ENCODE results near the gene TEC.
A peak's percentile ranks its signal among the peaks of the same experiment; 100 is the strongest.

The TEC gene

DNA sequence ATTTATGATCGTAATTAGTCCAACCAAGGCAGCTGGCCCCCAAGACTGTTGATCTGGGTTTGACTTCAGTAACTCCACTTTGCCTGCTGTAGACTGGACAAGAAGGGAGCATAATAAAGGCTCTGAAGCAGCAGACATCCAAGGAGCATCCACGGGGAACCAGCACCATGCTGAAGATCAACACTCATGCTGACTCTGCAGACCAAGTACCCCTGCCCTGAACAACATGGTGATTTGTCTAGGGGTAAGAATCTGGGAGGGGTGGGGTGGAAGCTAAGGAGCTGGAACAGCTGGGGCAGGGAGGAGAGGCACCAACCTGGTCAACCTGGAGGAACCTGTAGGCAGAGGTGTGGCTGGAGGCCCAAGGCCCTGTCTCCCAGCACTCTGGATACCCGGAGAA lies 2.1 kb downstream of the TEC start:
- DNase-seq: no peak

DNA sequence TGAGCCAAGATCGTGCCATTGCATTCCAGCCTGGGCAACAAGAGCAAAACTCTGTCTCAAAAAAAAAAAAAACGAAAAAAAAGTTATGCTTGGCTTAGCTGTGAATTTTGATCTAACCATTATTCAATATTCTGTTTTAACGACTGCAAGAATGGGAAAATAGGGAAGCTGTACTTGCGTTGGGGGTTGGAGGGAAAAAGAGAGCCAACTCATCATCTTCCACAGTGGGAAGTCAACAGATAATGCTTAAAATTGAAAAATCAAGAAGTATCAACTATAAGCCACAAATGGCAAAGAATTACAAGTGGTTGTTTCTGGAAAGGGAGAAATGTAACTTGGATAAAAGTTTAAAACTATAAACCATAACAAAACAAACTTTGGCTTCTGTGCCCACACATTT lies 2.9 kb downstream of the TEC start:
- DNase-seq: no peak

DNA sequence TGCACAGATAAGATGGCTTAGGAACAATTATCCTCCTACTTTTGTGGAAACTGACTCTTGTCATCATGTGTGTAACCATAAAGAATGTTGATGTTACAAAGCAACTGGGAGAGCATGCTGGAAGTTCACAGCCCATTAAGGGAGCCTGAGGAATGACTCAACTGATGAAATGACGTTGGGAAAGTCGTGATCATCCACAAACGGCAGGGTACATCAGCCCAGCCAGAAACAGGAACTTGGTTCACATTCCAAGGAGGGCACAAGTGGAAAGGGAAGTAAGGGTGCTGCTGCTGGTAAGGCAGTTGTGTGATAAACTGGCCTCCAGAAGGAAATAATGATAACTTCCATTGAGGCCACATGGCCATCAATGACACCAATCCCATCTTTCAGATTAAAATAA lies 6.7 kb downstream of the TEC start:
- DNase-seq: peak; percentile 13

DNA sequence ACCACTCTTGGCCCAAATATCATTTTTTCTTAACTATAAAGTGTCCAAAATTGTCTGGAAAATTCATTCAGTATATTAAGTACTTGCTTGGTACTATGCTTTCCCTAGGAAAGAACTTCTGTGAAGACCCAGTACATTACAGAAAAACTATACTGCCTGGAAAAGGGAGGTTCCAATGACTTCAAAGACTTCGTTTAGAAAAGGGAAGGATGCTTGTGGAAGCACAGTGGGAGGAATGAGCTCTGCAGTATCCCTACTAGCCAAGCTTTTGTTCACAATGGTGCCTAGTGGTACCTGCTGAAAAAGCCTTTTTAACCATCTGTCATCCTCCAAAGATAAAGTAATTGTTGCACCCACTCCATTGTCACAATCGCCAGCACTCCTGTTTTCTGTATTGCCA lies 7.2 kb downstream of the TEC start:
- no peak for DNase-seq

DNA sequence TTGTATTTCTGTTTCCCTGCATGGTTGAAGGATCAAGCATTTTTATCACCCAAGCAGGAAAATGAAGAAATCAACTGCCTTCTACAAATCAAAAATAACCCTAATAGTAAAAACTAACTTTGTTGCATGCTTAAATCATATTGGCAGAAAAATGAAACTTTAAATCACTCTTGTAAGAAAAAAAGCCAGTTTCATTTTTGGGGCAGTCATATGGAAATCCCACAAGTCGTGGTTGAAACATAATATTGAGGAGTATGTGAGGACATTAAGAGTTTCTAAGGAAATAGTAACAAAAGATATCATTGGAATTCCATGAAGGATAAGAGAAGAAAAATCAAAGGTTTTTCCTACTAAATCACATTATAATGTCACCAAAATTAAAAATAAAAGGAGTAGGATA lies 8.4 kb downstream of the TEC start:
- DNase-seq: no peak

DNA sequence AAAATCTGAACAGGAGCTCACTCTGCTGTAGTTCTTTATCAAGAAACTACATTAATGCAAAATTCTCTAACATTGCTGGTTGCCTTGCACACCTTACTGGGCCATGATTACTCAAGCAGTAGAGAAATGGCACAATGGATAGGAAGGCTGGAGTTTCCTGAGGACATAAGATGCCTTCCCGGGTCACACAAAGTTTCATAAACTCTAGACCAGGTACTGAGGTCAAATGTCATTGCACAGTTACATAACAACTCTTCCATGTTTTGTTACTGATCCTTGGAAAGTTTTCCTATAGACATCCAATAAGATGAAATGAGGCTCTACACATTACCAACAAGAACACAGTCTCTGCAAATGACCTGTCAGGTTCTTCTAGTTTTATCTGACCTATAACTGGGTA lies 9.9 kb downstream of the TEC start:
- no peak for DNase-seq

DNA sequence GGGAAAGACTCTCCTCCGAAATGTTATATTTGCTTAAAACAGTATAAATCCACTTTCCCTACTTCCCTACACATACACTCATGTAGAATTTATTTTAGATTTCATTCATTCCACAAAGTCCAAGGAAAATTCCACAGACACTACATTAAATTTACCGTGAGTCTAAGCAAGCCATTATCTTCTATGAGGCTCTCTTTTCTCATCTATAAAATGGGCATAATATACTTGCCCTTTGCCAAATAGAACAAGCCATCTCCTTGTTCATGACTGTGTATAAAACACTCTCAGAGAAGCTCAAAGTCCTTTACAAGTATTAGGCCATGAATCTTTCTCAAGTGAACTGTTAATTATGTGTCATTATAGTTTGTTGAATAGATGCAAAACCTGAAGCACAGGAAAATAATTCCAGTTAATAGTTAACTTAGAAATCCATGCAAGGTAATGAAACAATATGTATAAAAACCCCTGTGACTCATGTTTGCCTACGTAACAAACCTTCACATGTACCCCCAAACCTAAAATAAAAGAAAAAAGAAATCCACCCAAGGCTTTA lies 10.7 kb downstream of the TEC start:
- no peak for DNase-seq

DNA sequence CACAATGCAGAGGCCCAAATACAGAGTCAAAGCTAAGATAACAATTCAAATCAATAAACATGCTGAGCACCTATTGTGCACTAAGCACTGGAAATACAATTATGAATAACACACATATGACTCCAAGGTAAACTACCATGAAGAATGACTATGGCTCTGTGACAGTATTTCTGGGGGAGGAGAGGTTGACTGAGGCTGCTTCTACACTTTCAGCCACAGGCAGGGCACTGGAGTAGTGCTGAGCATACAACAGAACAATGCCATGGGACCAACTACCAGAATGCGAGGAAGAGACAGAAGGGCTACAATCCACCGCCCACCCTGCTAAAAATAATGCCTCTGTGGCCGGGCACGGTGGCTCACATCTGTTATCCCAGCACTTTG lies 13.7 kb downstream of the TEC start:
- no peak for DNase-seq

DNA sequence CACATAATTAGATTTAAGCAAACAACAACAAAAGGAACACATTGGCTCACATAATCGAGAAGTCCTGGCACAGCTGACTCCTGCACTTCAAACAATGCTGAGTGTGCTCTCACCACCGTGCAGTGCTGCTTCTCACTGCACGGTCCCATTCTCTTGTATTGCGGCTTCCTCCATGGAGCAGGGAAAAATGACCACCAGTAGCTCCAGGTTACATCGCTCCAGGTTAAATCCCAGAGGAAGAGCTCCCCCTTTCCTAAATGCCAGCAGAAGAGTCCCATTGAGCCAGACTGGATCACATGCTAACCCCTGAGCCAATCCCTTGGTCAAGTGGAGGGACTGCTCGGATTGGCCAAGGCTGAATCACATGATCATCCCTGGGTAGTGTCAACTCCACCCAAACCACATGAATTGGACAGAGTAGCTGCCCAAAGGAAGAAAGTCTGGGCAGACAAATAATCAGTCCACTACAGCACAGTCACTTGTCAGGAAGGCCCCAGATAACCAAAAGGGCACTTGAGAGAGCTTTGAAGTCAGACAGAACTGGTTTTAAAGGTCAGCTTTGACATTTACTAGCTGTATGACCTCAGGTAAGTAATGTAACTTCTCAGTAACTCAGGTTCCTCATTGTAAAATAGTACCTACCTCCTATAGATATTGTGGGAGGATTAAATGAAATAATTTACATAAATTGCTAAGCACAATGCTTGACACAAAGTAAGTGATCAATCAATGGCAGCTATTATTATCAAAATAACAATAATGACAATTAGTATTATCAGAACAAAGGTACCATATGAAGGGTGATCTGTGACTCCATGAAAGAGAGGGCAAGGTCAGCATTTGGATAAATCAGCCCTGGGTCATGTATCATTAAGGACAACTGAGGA lies 14.3 kb downstream of the TEC start:
- DNase-seq: no peak

DNA sequence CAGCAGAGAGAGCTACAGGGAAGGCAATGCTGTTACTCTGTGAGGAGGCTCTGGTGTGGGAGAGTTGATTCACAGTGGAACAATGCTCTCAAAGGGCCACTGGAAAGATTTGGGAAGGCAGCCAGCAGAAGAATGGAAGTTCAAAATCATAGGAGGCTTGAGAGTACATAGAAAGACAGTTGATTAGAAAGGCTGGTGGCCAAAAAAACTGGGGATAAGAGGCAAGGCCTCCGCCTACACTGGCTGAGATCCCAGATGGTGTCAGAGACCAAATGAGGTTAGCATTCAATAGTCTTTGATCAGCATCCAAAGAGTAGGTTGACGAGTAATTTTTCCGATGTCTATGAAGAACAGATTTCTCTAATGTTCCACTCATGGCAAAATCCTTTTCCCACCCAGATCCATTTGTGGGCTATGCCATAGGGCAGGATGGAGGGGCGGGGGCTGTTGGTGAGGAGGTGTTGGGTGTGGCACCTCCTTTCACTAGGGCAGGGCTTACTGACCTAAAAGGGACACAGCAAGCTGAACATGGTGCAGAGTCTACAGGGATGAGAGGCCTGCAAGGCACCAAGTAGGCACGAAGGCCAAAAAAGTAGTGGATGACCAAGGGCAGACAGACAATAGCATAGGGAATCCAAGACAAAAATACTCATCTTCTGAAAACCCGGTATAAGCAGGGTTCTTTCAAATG lies 15.1 kb downstream of the TEC start:
- no peak for DNase-seq

DNA sequence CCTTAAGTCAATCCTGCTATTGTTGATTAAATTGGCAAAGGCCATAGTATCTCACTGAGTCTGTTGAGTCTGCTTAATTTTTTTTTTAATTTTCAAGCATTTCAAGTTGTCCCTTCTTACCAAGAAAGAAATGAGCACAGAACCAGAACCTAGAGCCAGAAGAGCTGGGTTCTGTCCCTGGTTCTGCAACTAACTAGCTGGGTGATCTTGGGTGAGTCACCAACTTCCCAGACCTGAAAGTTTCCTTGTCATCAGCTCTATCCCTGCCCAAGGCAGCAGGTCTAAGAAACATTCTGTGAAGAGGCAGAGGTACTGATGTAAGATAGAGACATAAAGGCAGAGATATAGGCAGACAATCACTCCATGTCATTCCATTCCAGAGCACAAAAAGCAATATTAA lies 17.3 kb downstream of the TEC start:
- no peak for DNase-seq

DNA sequence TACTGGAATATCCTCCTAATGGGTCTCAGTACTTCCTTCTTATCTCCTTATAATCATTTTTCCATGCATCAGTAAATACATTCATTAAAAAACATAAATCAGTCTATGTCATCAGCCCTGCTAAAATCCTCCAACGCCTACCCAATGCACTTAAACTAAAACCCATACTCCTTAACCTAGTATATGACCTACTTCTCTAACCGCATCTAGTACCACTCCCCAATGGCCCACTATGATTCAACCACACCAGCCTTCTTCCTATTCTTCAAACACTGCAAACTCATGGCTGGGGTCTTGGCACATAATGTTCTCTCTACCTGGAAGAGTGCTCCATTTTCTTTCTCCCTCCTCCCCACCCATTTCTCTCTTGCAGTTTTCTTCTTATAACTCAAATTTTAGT lies 18.7 kb downstream of the TEC start:
- DNase-seq: no peak

DNA sequence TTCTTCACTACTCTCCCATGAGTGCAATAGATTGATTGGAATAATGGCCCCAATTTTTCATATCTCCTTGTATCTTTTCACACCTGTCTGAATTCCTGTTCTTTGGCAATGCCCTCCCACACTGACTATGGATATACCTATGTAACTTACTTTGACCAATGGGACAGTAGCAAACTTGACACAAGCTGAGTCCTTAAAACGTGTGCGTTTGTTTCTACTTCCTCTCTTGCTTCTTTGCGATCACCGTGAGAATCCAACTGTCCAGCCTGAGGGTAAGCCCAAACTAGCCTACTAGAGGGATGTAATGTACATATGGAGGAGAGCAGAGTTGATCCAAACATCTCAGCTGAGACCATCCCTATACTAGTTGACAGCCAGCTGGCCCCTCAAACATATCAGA lies 19.3 kb downstream of the TEC start:
- no peak for DNase-seq

DNA sequence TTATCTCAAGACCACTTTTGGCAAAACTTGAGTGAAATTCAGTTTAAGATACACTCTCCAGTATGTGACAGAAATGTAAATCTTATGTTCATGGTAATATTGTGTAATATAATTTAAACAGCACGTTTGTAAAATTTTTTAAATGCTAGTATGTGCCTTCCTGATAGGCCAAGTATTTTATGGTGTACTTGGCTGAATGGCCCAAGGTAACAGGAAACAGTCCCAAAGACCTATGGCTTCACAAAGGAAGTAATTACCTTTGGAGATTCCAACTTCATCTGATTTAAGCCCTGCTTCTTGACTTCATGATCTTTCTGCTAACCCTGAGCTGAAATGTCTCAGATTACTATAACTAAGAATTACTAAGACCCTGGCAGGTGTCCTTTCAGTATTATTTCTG lies 20.3 kb downstream of the TEC start:
- no peak for DNase-seq

DNA sequence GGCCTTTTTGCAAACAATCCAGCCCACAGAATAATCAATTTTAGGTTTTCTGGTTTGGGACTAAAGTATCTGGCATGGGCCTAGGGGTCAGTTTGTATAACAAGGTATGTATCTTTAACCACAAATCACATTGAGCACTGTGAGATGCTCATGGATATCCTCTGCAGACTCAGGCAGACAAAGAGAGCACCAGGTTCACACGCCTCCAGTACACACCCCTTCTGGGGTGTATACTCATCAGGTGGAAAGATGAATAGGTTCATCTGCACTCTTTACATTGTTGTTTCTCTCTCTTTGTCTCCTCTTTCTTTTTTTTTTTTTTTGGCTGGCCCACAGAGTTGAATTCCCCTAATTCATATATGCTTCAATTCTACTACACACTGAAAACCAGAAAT lies 21.1 kb downstream of the TEC start:
- DNase-seq: no peak

DNA sequence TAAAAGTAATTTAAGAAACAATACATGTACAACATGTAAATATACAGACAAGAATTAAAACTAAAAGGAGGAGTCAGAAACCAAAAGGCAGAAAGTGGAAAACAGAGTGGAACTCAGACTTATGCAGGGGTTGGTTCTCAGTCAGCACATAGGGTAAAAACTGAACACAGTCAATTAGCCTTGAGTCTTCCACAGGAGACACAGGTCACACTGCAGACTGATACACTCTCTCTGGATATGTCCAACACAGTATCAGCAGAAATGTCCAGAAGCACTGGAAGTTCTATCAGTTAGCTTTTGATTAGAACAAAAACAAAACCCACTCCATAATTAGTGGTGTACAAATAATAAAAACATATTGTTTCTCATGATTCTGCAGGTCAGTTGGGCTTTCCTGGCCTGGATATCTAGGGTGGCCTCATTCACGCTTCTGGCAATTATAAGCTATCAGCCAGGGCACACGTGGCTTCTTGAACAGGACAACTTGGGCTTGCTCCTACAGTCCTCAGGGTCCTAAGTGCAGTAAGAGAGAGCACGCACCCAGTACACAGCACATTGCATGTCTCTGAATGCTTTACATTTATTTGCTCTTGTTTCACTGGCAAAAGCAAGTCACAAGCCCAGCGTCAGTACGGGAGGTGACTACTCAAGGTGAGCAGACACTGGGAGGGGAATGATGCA lies 21.6 kb downstream of the TEC start:
- DNase-seq: no peak

DNA sequence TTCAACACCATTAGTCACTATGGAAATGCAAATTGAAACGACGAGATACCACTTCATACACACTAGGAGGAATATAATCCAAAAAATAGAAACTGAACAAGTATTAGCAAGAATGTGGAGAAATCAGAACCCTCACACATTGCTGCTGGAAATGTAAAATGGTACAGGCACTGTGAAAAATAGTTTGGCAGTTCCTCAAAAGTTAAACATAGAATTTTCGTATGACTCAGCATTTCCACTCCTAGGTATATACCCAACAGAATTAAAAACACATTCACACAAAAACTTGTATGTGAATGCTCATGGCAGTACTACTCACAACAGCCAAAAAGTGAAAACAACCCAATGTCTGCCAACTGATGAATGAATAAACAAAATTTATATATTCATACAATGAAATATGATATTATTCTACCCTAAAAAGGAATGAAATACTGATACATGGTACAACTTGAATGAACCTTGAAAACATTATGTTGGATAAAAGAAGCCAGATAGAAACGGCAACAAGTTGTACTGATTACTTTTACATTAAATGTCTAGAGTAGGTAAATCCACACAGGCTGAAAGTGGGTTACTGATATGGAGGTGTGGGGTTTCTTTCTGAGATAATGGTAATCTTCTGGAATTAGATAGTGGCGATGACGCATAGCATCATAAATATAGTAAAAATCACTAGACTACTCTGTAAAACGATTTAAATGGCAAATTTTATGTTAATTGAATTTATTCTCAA lies 22.3 kb downstream of the TEC start:
- DNase-seq: peak; percentile 44

DNA sequence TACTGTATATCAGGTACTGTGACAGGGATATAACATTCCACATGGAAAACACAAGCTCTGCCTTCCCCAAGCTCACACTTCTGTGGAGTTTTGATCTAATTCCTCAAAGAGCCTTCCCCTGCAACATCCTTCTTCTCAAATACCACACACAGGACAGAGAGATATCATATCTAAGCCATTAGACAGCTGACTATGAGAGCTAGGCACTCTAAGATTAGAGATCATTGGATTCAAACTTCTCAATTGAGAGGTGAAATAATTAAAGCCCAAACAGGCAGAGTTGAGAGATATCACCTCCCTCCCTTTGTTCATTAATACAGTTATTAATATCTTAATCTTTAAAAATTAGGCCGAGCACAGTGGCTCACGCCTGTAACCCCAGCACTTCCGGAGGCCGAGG lies 25.0 kb downstream of the TEC start:
- DNase-seq: no peak

DNA sequence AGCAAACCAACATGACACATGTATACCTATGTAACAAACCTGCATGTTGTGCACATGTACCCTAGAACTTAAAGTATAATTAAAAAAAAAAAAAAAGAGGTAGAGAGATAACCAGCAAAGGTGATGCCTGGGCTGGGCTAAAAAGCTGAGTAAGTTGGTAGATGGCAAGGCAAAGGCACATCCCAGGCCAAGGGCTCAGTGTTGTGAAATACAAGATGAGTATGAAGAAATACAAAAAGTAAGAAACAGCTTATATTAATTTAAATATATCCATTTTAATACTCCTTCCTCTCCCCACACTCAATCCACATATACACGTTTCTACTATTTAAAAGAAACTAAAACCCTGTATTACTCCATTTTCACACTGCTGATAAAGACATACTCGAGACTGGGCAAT lies 25.8 kb downstream of the TEC start:
- DNase-seq: no peak

DNA sequence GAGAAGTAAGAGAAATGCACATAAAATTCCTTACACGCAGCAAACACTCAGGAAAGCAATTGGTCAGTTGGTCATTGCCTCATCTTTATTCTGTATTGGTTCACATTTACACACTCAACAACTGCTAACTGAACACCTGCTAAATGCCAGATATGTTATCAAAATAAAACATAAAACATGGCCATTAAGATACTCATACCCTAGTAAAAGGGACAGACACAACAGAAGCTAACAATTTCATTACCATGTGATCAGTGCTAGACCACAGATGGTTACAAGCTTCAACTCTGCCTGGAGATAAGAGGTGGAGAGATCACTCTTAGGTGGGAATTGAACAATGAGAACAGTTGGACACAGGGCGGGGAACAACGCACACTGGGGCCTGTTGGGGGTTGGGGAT lies 26.2 kb downstream of the TEC start:
- DNase-seq: no peak

DNA sequence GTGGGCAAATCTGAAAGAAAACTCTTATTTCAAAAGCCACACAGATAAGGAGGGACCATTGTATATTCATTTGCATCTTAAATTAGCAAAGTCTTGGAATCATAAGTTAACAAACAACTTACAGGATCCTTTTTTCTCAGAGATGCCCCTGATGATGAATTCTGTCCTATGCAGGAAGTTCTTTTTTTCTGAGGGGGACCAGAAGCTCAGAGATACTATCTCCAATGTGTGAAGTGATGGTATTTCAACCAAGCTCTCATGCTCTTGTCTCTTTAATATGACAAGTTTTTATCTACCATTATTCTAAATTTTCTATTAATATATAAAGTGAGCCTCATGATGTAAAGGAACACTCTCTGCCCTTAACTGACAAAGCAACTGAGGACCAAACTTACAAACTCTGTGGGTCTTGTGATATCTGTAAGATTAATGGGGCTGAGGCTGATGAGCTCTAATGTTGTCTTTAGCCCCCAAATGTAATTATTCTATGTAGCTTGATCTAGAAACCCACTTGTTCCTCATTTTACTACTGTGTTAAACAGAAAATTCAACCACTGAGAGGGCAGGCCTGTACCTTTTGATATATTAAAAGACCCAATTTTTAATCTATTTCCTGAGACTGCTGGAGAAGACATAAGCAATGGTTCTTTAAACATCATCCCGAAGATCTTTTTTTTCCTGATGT lies 27.0 kb downstream of the TEC start:
- DNase-seq: no peak

DNA sequence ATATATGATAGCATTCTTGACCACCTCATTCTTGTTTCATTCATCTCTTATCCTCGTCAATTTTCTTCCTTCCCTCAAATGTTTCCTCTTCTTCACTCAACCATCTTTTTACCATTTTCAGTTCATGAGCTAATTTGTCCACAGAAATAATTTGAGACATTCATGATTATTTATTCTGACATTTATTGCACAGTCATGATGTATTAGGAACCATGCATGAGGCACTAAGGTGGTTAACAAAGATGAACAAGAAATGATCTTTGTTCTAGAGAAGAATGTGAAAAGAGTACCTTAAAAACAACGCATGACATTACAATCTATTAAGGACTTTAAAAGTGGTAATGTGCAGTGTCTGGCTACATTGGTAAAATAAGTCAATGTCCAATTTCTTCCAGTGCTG lies 27.9 kb downstream of the TEC start:
- DNase-seq: no peak

Data from GDM1 (cell line).